OCI-LY3 (cell line): ENCODE results near the gene CLSTN2.
A peak's percentile ranks its signal among the peaks of the same experiment; 100 is the strongest.

Experiments
- H2AFZ ChIP-seq: fragments of 200-600, 300-600 bp; shearing (Covaris generic); 2 replicates; pipeline ENCODE4 v1.6.0; 2014; ENCODE audit warnings: antibody characterized with exemption, low read depth, low read length
- H3K27ac ChIP-seq: fragments of 200-600, 300-600 bp; sonication (generic); 2 replicates; pipeline ENCODE4 v1.5.1; 2014; ENCODE audit warnings: mild to moderate bottlenecking, low read length, moderate library complexity, mixed read lengths
- H3K27me3 ChIP-seq: fragments of 200-600, 300-600 bp; sonication (generic); 2 replicates; pipeline ENCODE4 v1.6.1; 2014; ENCODE audit warnings: low read depth, low read length, mixed read lengths
- H3K36me3 ChIP-seq: fragments of 200-600, 300-600 bp; sonication (generic); replicated peaks from 2 replicates; pipeline ENCODE3; 2014; ENCODE audit warnings: low read depth, low read length, mixed read lengths
- H3K4me1 ChIP-seq: fragments of 300-600, 200-600 bp; sonication (generic); 2 replicates; pipeline ENCODE4 v1.6.1; 2014; ENCODE audit warnings: low read length, mixed read lengths
- H3K4me2 ChIP-seq: fragments of 200-600, 300-600 bp; sonication (generic); 2 replicates; pipeline ENCODE4 v1.6.1; 2014; ENCODE audit warnings: low read length, mixed read lengths
- H3K4me3 ChIP-seq: fragments of 300-600, 200-600 bp; sonication (generic); 2 replicates; pipeline ENCODE4 v1.5.1; 2014; ENCODE audit warnings: antibody characterized with exemption, mild to moderate bottlenecking, low read length, moderate library complexity
- H3K79me2 ChIP-seq: fragments of 300-600, 200-600 bp; shearing (Covaris generic); 2 replicates; pipeline ENCODE4 v1.6.1; 2014; ENCODE audit warnings: mild to moderate bottlenecking, low read length, mixed read lengths
- H3K9ac ChIP-seq: fragments of 300-600, 200-600 bp; shearing (Covaris generic); 2 replicates; pipeline ENCODE4 v1.6.0; 2014; ENCODE audit warnings: mild to moderate bottlenecking, low read length, moderate library complexity
- H3K9me3 ChIP-seq: fragments of 200-600, 300-600 bp; shearing (Covaris generic); 2 replicates; pipeline ENCODE4 v1.6.1; 2014; ENCODE audit warnings: low read length, mixed read lengths; ENCODE audit not compliant: insufficient read depth
- H4K20me1 ChIP-seq: fragments of 200-600, 300-600 bp; sonication (generic); 2 replicates; pipeline ENCODE4 v1.6.1; 2016; ENCODE audit warnings: low read length, mixed read lengths; ENCODE audit not compliant: insufficient read depth
- EZH2phosphoT487 ChIP-seq: fragments of 200-600 bp; shearing (Covaris generic); IDR thresholded peaks from 2 replicates; pipeline ENCODE4 v1.6.1; 2018; ENCODE audit warnings: antibody characterized with exemption, mixed run types, low read depth
- TF ChIP-seq, protein P1 (sequence below): fragments of 200-600, 300-600 bp; sonication (generic); IDR thresholded peaks from 2 replicates; pipeline ENCODE4 v1.5.1; 2014; ENCODE audit warnings: antibody characterized with exemption, low read length, low read depth

The CLSTN2 gene

DNA sequence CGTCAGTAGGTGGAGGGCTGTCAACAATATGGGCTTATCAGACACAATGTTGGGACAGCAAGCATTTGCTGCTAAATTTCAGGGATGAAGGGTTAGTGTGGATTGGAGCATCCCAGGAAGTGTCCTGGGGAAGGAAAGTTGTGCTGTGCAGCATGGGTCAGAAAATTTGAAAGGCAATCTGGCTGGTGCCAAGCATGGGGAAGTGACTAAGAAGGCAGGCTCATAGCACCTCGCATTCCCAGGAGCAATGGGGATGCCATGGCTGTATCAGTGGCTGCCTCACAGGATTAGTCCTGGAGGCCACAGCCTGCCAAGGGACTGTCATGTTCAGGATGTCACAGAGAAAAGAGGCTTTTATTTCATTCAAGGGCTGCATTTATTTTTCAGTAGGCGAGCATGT, 420.5 kb downstream of the CLSTN2 start:
- no peak overlapping the region for H3K4me2 ChIP-seq

DNA sequence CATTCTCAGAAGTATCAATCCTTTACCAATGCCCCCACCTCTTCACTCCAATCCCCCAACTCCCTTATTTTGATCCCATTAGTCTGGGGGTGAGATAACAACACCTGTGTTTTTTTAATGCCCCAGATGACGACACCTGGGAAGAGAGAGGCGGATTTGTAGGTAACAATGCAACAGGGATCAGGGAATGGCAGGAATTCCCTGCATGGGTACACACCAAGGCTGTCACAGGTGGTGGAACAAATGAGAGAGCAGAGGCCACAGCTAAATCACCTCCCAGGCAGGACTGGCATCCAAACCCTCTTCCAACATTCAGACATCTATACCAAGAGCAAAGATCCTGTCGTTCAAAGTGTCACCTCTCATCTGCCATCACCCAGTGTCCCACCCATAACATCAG, 423.7 kb downstream of the CLSTN2 start:
- Histone ChIP-seq H3K27ac (no peak overlapping the region), H4K20me1 (no peaks in the 10 kb centered on the region), H3K27me3 (no peaks in the 10 kb centered on the region), H3K79me2 (no peaks in the 10 kb centered on the region), H2AFZ (no peak overlapping the region), H3K4me3 (no peak overlapping the region), H3K4me2 (no peak overlapping the region), H3K4me1 (peaks cover 18% of the 10 kb centered on the region), H3K9me3 (no peaks in the 10 kb centered on the region), H3K9ac (no peak overlapping the region), H3K36me3 (no peaks in the 10 kb centered on the region)
- TF ChIP-seq, protein P1, sequence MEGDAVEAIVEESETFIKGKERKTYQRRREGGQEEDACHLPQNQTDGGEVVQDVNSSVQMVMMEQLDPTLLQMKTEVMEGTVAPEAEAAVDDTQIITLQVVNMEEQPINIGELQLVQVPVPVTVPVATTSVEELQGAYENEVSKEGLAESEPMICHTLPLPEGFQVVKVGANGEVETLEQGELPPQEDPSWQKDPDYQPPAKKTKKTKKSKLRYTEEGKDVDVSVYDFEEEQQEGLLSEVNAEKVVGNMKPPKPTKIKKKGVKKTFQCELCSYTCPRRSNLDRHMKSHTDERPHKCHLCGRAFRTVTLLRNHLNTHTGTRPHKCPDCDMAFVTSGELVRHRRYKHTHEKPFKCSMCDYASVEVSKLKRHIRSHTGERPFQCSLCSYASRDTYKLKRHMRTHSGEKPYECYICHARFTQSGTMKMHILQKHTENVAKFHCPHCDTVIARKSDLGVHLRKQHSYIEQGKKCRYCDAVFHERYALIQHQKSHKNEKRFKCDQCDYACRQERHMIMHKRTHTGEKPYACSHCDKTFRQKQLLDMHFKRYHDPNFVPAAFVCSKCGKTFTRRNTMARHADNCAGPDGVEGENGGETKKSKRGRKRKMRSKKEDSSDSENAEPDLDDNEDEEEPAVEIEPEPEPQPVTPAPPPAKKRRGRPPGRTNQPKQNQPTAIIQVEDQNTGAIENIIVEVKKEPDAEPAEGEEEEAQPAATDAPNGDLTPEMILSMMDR = no peak
- no peak for TF ChIP-seq EZH2phosphoT487

More for the DNA sequence above, 420.5 kb downstream of the CLSTN2 start:
- TF ChIP-seq EZH2phosphoT487 = no peak
- TF ChIP-seq, protein P1 = no peak
- no peaks in the 10 kb centered on the region for H3K36me3 ChIP-seq
- H3K27me3 ChIP-seq = no peaks in the 10 kb centered on the region
- H3K9ac ChIP-seq = no peak overlapping the region
- no peak overlapping the region for H2AFZ ChIP-seq
- no peaks in the 10 kb centered on the region for H4K20me1 ChIP-seq
- H3K4me1 ChIP-seq = peaks cover 11% of the 10 kb centered on the region
- H3K9me3 ChIP-seq = no peaks in the 10 kb centered on the region
- no peak overlapping the region for H3K27ac ChIP-seq
- no peak overlapping the region for H3K4me3 ChIP-seq
- H3K79me2 ChIP-seq = no peaks in the 10 kb centered on the region

- Histone ChIP-seq H2AFZ (no peak overlapping the region), H3K4me1 (peaks cover 18% of the 10 kb centered on the region), H3K9me3 (no peaks in the 10 kb centered on the region), H3K4me2 (no peak overlapping the region), H3K9ac (no peak overlapping the region), H3K36me3 (no peaks in the 10 kb centered on the region), H4K20me1 (no peaks in the 10 kb centered on the region), H3K4me3 (no peak overlapping the region), H3K27me3 (no peaks in the 10 kb centered on the region), H3K27ac (no peak overlapping the region), H3K79me2 (no peaks in the 10 kb centered on the region)
- no peak for TF ChIP-seq EZH2phosphoT487
- TF ChIP-seq, protein P1 = no peak
Observed at GRCh38 chr3:140359233-140359995, 424.4 kb downstream of the CLSTN2 start.

GRCh38 chr3:140360332-140360731, 425.3 kb downstream of the CLSTN2 start:
- H4K20me1 ChIP-seq = no peaks in the 10 kb centered on the region
- no peaks in the 10 kb centered on the region for H3K79me2 ChIP-seq
- no peaks in the 10 kb centered on the region for H3K27me3 ChIP-seq
- H3K4me1 ChIP-seq = peaks cover 18% of the 10 kb centered on the region
- peak overlapping the region; percentile 64 for H3K4me2 ChIP-seq
- no peak overlapping the region for H2AFZ ChIP-seq
- H3K4me3 ChIP-seq = peak overlapping the region; percentile 29
- H3K27ac ChIP-seq = peak overlapping the region; percentile 58
- H3K9me3 ChIP-seq = no peaks in the 10 kb centered on the region
- TF ChIP-seq, protein P1 = peak; percentile 66
- TF ChIP-seq EZH2phosphoT487 = no peak
- H3K36me3 ChIP-seq = no peaks in the 10 kb centered on the region
- H3K9ac ChIP-seq = no peak overlapping the region
